CD4-positive, alpha-beta memory T cell (primary cell): Measurements from ENCODE around the gene CTNND2. TPM values are rescaled to one million over a fixed set of nuclear protein-coding genes. Genes with fewer than 3 reads are reported as not detected.

Experiments
- CTCF ChIA-PET: fragments of 350-600 bp; sonication (Branson Sonifier 250); formaldehyde crosslinking; loops from one replicate; lab custom pipeline; 2021; ENCODE audit warnings: inconsistent platforms; ENCODE audit not compliant: partially characterized antibody; lab: Charles Lee
- POLR2A ChIA-PET: fragments of 350-600 bp; sonication (Branson Sonifier 250); formaldehyde crosslinking; loops from one replicate; lab custom pipeline; 2021; ENCODE audit not compliant: partially characterized antibody; lab: Charles Lee
- DNase-seq, 5 donors: peaks; one replicate each; pipeline versions ENCODE4 v3.0.0 to v3.0.0-alpha.2; 2020 to 2022; ENCODE audit warnings: mixed read lengths in 1 of 5
- H3K27ac ChIP-seq: one replicate; pipeline ENCODE4 v1.7.0; 2013; ENCODE audit warnings: low read depth, low read length
- H3K27me3 ChIP-seq: 2 replicates; pipeline ENCODE4 v1.7.0; 2013; ENCODE audit warnings: mild to moderate bottlenecking, low read length, moderate library complexity; ENCODE audit not compliant: insufficient read depth
- H3K36me3 ChIP-seq: 2 replicates; pipeline ENCODE4 v1.7.0; 2013; ENCODE audit warnings: mild to moderate bottlenecking, low read length, moderate library complexity; ENCODE audit not compliant: insufficient read depth
- H3K4me1 ChIP-seq: 2 replicates; pipeline ENCODE4 v1.7.0; 2013; ENCODE audit warnings: mild to moderate bottlenecking, low read length, moderate library complexity; ENCODE audit not compliant: insufficient read depth
- H3K4me3 ChIP-seq, 2 donors: one replicate each; pipeline ENCODE4 v1.7.0; 2013; ENCODE audit warnings: low read length in 2 of 2, mild to moderate bottlenecking in 1 of 2
- H3K9me3 ChIP-seq, 2 donors: one replicate each; pipeline ENCODE4 v1.7.0; 2013; ENCODE audit warnings: low read length in 2 of 2, control low read depth in 1 of 2; ENCODE audit not compliant: control insufficient read depth in 1 of 2
- H3K27ac Mint-ChIP-seq, 7 donors: one replicate each; pipeline ENCODE4 v1.8.0; 2020 to 2021; ENCODE audit warnings: mixed read lengths in 7 of 7, mild to moderate bottlenecking in 6 of 7, inconsistent platforms in 3 of 7, moderate library complexity in 3 of 7
- H3K27me3 Mint-ChIP-seq, 2 donors: one replicate each; pipeline ENCODE4 v1.8.0; 2020 to 2021; ENCODE audit warnings: mixed read lengths in 2 of 2
- H3K36me3 Mint-ChIP-seq, 2 donors: one replicate each; pipeline ENCODE4 v1.8.0; 2020 to 2021; ENCODE audit warnings: mixed read lengths in 2 of 2, inconsistent platforms in 1 of 2, mild to moderate bottlenecking in 1 of 2
- H3K4me1 Mint-ChIP-seq, 4 donors: one replicate each; pipeline ENCODE4 v1.8.0; 2020 to 2021; ENCODE audit warnings: mixed read lengths in 4 of 4, mild to moderate bottlenecking in 1 of 4
- H3K4me3 Mint-ChIP-seq, 8 donors: one replicate each; pipeline ENCODE4 v1.8.0; 2020 to 2021; ENCODE audit warnings: mixed read lengths in 8 of 8, mild to moderate bottlenecking in 7 of 8, moderate library complexity in 6 of 8, inconsistent platforms in 3 of 8
- H3K9me3 Mint-ChIP-seq, 8 donors: one replicate each; pipeline ENCODE4 v1.8.0; 2020 to 2021; ENCODE audit warnings: mixed read lengths in 8 of 8, mild to moderate bottlenecking in 5 of 8, inconsistent platforms in 3 of 8, moderate library complexity in 1 of 8
- intact Hi-C: fragments of 100-400 bp; cut with micrococcal nuclease; formaldehyde crosslinking; loops from one replicate; pipeline ENCODE4 v1.15.1; 2023
- polyA plus RNA-seq, 2 donors: library from polyadenylated mRNA; unstranded; fragments of 300-500 nt; fragmentation: Illumina TruSeq; gene quantifications; one replicate each; pipeline ENCODE4 v1.2.3, GENCODE V29; 2021
- total RNA-seq, 2 experiments: library from RNA; stranded (reverse); gene quantifications; one replicate each; pipeline ENCODE4 v1.2.3, GENCODE V29; 2021

CTNND2 gene
- total and polyA plus RNA-seq, 4 experiments from 2014 or later = 0.65 TPM; not detected in 3

DNA sequence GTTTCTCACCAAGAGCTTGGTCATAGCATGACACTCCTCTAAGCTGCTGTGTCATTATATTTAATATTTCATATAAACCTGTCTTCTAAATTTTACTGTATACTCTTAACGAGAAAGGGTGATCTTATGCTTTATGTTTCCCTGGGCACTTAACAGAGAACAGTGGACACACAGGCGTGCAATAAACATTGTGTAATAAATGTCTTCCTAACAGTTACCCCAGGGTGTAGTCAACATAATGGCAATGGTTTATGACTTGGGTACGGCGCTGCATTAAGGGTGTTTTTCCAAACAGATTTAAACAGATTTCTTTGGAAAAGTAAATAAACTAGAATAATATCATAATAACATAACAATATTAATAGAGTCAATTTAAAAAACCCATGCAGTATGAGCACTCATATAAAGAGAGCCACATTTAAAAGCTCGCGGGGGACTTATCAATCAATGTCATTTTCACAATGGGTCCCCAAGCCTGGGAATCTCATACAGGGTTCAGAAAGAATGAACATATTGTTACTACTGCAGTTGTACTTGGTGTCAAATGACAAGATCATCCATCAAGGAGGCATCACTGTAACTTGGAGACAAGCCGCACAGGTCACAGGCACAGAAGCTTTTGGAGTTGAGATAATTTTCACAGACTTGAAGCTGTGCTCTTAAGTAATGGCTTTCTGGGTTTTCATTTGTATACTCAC is 376.4 kb downstream of the CTNND2 start:
- Histone ChIP-seq H3K36me3 (no peaks in the 10 kb centered on the region), H3K4me1 (no peaks in the 10 kb centered on the region), H3K9me3 (no peaks in the 10 kb centered on the region), H3K27ac (no peak overlapping the region), H3K27me3 (no peaks in the 10 kb centered on the region), H3K4me3 (no peak overlapping the region)
- CTCF ChIA-PET = no interaction called here
- Mint-ChIP-seq H3K27ac (no peak overlapping the region), H3K4me3 (no peak overlapping the region), H3K9me3 (peaks cover 0 to 4% (median 0%) of the 10 kb centered on the region in 8 donors), H3K27me3 (no peaks in the 10 kb centered on the region), H3K36me3 (no peaks in the 10 kb centered on the region), H3K4me1 (no peaks in the 10 kb centered on the region)
- intact Hi-C loops = no loop called here
- no peak for DNase-seq
- POLR2A ChIA-PET = no interaction called here

DNA sequence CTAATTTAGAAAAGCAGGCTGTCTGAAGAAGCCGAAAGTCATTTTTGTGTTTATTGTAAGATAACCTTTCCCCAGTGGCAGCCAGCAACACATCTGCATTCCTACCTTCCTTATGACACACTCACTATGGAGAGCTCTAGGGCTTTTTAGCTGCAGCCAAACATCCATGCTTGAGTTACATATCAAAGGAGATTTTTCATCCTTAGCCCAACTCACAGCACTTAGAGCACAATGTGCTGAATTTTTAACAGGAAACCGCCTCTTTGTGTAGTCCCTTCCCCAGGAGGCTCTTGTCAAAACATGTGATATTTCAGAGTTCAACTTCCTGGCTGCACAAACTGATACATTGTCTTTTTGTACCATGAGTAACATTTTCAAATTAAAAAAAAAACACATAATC is 379.2 kb downstream of the CTNND2 start:
- no peaks in the 10 kb centered on the region for H3K27me3 ChIP-seq
- H3K4me3 Mint-ChIP-seq = no peak overlapping the region
- no peak overlapping the region for H3K27ac ChIP-seq
- peaks cover 0 to 4% (median 0%) of the 10 kb centered on the region in 8 donors for H3K9me3 Mint-ChIP-seq
- no peaks in the 10 kb centered on the region for H3K36me3 Mint-ChIP-seq
- CTCF ChIA-PET = no interaction called here
- no peaks in the 10 kb centered on the region for H3K27me3 Mint-ChIP-seq
- no peak overlapping the region for H3K27ac Mint-ChIP-seq
- intact Hi-C loops = no loop called here
- no peak overlapping the region for H3K4me3 ChIP-seq
- no peak for DNase-seq
- no peaks in the 10 kb centered on the region for H3K36me3 ChIP-seq
- H3K4me1 Mint-ChIP-seq = no peaks in the 10 kb centered on the region
- no peaks in the 10 kb centered on the region for H3K4me1 ChIP-seq
- POLR2A ChIA-PET = no interaction called here
- no peaks in the 10 kb centered on the region for H3K9me3 ChIP-seq

DNA sequence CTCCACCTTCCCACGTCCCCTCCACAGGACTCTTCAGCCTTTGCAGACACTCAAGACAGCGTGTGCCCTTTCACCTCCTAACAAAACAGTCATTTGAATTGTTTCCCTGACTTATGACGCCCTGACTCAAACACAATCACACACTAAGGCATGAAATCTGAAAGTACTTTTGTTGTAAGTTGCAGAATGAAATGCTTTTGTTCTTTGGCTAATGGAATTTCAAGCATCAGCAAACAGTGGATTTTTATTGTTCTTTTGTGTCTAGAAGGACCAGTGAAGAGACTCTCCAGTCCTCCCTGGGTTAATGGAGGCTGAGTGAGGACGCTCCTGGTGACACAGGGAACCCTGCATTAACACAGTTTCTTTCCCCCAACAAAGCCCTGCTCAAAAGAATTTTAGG is 380.1 kb downstream of the CTNND2 start:
- Histone ChIP-seq H3K4me3 (no peak overlapping the region), H3K4me1 (no peaks in the 10 kb centered on the region), H3K36me3 (no peaks in the 10 kb centered on the region), H3K9me3 (no peaks in the 10 kb centered on the region), H3K27ac (no peak overlapping the region), H3K27me3 (no peaks in the 10 kb centered on the region)
- Mint-ChIP-seq H3K9me3 (peaks cover 0 to 4% (median 0%) of the 10 kb centered on the region in 8 donors), H3K27ac (no peak overlapping the region), H3K4me3 (no peak overlapping the region), H3K4me1 (no peaks in the 10 kb centered on the region), H3K27me3 (no peaks in the 10 kb centered on the region), H3K36me3 (no peaks in the 10 kb centered on the region)
- POLR2A ChIA-PET = no interaction called here
- intact Hi-C loops = no loop called here
- CTCF ChIA-PET = no interaction called here
- no peak for DNase-seq

DNA sequence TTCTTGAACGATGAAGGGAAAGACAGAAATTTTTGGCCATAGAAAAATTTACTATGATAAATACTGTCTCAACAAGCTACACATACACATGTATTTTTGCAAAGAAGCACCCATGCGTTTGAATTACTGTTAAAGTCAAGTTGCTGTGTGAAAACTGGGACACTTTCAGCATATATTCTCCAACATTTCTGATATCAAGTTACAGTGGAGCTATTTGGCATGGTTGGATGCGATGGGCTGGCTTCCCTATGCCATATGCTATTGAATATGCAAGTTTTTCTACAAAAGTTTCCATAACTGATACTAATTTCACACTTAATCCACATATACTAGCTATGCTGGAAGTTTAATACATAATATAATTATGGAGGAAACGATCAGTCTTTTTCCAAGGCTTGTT is 381.4 kb downstream of the CTNND2 start:
- no peaks in the 10 kb centered on the region for H3K36me3 ChIP-seq
- H3K4me1 ChIP-seq = no peaks in the 10 kb centered on the region
- ChIA-PET POLR2A (no interaction called here), CTCF (no interaction called here)
- no peaks in the 10 kb centered on the region for H3K4me1 Mint-ChIP-seq
- no peak for DNase-seq
- no peaks in the 10 kb centered on the region for H3K9me3 ChIP-seq
- no peaks in the 10 kb centered on the region for H3K27me3 ChIP-seq
- H3K4me3 Mint-ChIP-seq = no peak overlapping the region
- H3K36me3 Mint-ChIP-seq = no peaks in the 10 kb centered on the region
- H3K9me3 Mint-ChIP-seq = peaks cover 0 to 4% (median 0%) of the 10 kb centered on the region in 8 donors
- intact Hi-C loops = no loop called here
- H3K27me3 Mint-ChIP-seq = no peaks in the 10 kb centered on the region
- no peak overlapping the region for H3K27ac Mint-ChIP-seq
- H3K27ac ChIP-seq = no peak overlapping the region
- H3K4me3 ChIP-seq = no peak overlapping the region

DNA sequence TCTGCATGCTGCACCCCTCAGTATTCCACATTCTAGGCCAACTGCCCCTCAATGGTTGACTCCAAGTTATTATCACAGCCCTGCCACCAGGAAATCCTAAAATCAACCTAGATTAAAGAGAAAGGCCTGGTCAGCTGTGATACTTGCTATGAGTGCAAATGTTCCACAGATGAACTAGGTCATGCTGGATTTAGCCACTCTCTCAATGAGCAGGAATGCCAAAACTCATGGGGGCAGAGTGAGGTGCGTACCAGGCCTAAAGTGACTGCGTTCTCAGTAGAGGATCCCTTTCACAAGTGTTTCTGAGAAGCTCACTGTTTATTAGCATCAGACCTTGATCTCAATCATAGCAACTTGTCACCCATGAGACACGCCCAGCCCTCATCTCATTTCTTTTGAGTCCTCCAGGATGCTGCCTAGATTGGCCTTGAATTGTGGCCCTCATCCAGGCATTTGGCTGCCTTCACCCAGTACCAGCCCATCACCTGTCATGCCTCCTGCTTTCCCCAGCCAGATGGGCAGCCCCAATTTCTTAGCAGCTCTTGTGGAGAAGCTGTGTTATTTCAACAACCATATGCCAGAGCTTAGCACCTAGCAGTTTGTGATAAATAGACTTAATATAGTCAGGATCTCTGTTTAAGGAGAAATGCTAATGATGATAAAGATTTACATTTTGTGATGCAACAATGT is 383.9 kb downstream of the CTNND2 start:
- CTCF ChIA-PET = no interaction called here
- Histone ChIP-seq H3K27me3 (no peaks in the 10 kb centered on the region), H3K27ac (no peak overlapping the region), H3K9me3 (no peaks in the 10 kb centered on the region), H3K4me3 (no peak overlapping the region), H3K4me1 (no peaks in the 10 kb centered on the region), H3K36me3 (no peaks in the 10 kb centered on the region)
- Mint-ChIP-seq H3K27me3 (no peaks in the 10 kb centered on the region), H3K4me1 (no peaks in the 10 kb centered on the region), H3K9me3 (peaks cover 0 to 2% (median 0%) of the 10 kb centered on the region in 8 donors), H3K4me3 (no peak overlapping the region), H3K27ac (no peak overlapping the region), H3K36me3 (no peaks in the 10 kb centered on the region)
- intact Hi-C loops = no loop called here
- POLR2A ChIA-PET = no interaction called here
- DNase-seq = no peak

DNA sequence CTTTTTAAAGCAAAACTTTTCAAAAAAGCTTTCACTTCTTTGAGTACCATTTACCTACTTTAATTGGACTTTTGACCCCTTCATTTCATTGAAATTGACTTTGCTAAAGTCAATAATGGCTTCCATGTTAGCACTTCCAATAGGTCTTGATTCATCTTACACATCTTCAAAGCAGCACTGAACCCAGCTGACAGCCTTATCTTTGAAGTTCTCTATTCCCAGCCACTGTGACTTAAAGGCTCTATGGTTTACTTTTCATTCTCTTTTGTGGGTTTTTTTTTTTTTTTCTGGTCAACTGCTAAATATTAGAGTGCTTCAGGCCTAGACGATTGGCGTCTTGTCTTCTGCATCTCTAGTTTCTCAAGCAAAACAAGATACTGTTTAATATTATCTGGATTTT is 385.0 kb downstream of the CTNND2 start:
- no peak overlapping the region for H3K27ac Mint-ChIP-seq

DNA sequence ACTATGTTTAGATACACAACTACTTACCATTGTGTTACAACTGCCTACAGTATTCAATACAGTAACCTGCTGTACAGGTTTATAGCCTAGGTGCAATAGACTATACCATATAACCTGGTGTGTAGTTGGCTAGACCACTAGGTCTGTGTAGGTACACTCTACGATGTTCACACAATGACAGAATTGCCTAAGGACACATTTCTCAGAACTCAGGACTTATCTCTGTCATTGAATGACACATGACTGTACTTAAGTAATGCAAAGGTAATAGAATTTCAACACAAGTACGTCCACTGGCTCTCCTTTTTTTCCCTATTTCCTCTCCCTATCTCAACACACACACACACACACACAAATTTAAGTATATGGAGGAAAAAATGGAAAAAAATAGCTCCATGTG is 385.6 kb downstream of the CTNND2 start:
- Histone ChIP-seq H3K4me1 (no peaks in the 10 kb centered on the region), H3K27me3 (no peaks in the 10 kb centered on the region), H3K36me3 (no peaks in the 10 kb centered on the region), H3K4me3 (no peak overlapping the region), H3K27ac (no peak overlapping the region), H3K9me3 (no peaks in the 10 kb centered on the region)
- DNase-seq = no peak
- intact Hi-C loops = no loop called here
- no peaks in the 10 kb centered on the region for H3K4me1 Mint-ChIP-seq
- no peaks in the 10 kb centered on the region for H3K36me3 Mint-ChIP-seq
- no peak overlapping the region for H3K27ac Mint-ChIP-seq
- ChIA-PET CTCF (no interaction called here), POLR2A (no interaction called here)
- no peaks in the 10 kb centered on the region for H3K27me3 Mint-ChIP-seq
- no peak overlapping the region for H3K4me3 Mint-ChIP-seq
- H3K9me3 Mint-ChIP-seq = peaks cover 0 to 2% (median 0%) of the 10 kb centered on the region in 8 donors

More for the DNA sequence above, 385.0 kb downstream of the CTNND2 start:
- Histone ChIP-seq H3K9me3 (no peaks in the 10 kb centered on the region), H3K27me3 (no peaks in the 10 kb centered on the region), H3K27ac (no peak overlapping the region), H3K4me1 (no peaks in the 10 kb centered on the region), H3K36me3 (no peaks in the 10 kb centered on the region), H3K4me3 (no peak overlapping the region)
- H3K36me3 Mint-ChIP-seq = no peaks in the 10 kb centered on the region
- no peak for DNase-seq
- ChIA-PET POLR2A (no interaction called here), CTCF (no interaction called here)
- H3K27me3 Mint-ChIP-seq = no peaks in the 10 kb centered on the region
- intact Hi-C loops = no loop called here
- H3K4me1 Mint-ChIP-seq = no peaks in the 10 kb centered on the region
- H3K9me3 Mint-ChIP-seq = peaks cover 0 to 2% (median 0%) of the 10 kb centered on the region in 8 donors
- no peak overlapping the region for H3K4me3 Mint-ChIP-seq
